GM21515 (cell line): Measurements from ENCODE around the gene RPL35.

ENCODE experiments used
- ATAC-seq: cut with Tn5 transposase; IDR thresholded peaks from one replicate; pipeline ENCODE4 v1.9.1; 2021; ENCODE audit not compliant: unreplicated experiment

RPL35 gene

DNA sequence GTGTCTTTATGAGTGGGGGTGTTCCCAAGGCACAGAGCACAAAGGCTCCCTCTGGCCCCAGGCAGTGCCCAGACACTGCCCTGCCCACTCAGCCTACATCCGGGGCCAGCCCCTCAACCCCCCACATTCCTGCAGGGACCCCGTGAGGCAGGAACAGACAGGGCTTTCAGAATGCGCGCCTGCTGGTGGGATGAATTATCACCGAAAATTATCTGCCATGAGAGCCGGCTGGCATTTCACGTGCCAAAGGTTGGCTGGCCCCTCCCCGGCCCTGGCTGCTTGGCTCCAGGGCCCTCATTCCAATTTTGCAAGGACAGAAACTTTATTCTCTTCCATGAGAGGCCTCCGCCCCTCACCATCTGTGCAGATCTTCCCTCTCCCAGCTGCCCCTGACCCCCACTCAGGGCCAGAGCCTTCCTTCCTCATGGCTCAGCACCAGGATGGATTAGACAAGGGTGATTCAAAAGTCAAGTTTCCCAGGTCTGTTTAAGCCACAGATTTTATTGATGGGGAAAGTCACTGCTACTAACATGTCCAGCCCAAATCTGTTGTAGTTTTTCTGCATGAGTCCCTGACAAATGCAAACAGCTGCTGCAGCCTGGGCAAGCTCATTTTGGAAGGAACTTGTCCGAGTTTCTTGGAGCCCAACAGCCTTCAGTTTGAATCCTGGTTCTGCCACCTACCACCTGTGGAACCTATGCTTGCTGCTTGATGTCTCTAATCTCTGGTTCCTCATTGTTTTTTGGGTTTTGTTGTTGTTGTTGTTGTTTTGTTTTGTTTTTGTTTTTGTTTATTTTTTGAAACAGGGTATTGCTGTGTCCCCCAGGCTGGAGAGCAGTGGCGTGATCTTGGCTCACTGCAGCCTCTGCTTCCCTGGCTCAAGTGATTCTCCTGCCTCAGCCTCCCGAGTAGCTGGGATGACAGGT is 40.8 kb downstream of the RPL35 start:
- no peak for ATAC-seq

DNA sequence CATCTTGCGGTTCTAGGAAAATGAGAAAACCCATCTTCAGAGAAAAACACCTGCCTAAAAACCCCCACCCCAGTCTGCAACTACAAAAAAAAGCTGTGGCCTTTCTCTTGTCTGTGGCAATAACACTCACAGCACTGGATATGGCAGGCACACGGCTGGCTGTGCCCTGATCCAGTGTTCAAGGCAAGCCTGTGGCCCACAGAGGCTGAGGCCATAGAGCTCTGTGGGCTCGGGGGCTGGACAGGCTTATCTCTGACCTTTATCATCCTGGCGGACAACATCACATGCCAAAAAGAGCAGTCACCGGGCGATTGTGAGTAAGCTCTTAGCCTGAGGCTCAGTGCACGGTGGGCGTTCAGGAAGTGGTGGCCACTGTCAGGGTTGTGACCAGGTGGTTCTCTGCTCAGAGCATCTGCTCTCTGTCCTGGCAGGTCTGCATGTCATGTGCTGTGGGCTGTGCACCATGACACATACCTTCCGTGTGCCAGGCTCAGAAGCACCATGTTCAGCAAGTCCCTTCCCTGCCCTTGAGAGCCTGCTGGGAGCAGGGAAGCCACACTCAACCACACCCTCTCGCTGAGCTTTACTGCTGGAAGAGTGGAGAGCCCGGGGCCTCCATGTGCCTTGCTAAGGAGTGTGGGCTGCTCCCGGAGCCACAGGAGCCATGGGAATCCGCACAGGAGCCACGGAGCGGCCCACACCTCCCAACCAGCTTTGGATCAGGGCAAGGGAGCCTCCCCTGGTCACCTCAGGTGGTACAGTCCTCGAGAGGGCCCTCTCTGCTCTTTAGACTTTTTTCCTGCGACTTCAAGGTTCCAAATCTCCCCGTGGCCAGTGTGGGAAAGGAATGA is 43.1 kb downstream of the RPL35 start:
- no peak for ATAC-seq

DNA sequence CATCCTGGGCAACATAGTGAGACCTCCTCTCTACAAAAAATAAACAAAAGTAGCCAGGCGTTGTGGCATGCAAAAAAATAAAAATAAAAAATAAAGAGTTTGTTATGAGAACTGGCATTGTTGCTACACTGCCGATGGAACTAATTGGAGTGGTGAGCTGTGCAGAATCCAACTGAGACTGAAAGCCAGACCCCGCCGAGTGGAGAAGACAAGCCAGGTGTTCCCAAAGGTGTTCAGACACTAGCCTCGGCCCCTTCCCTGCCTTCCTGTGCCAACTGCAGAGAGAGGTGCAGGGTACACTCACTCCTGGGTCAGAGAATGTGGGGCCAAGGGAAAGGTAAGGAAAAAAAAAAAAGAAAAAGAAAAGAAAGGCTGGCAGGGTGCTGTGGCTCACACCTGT is 46.2 kb downstream of the RPL35 start:
- no peak for ATAC-seq

GRCh38 chr9:124814164-124814535 is 47.6 kb downstream of the RPL35 start:
- no peak for ATAC-seq

DNA sequence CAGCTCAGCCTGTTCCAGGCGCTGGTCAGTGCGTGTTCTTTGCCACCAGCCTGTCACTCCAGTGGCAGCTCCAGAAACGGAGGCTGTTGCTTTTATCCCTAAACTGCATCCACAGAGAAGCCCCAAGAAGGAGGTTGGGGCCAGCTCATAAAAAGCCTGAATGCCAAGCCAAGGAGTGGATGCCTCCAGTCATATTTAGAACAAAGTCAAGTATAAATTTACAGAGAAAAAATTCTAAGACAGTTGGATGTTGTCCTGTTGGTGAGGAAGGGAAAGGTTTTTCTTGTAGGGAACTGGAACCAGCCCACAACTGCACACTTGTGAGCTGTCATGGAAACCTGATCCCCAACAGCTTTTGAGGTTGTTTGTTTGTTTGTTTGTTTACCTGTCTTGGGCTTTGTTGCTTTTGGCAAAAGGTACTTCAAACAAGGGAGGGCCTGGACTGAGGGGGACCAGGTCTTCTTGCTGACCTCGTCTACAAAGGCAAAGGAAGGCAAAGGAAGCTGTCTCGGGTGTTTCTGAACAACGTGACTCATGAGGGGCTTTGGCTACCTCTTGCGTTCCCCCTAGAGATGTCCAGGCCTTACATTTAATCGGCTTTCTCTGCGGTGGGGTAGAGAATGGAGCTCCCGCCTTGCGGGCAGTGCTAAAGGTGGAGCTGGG is 48.1 kb downstream of the RPL35 start:
- ATAC-seq, result no peak

- no peak for ATAC-seq
Measured at GRCh38 chr9:124813041-124813440, 48.7 kb downstream of the RPL35 start.

- no peak for ATAC-seq
Measured at GRCh38 chr9:124812441-124812876, 49.3 kb downstream of the RPL35 start.

- no peak for ATAC-seq
Measured at GRCh38 chr9:124810663-124811355, 50.9 kb downstream of the RPL35 start.

DNA sequence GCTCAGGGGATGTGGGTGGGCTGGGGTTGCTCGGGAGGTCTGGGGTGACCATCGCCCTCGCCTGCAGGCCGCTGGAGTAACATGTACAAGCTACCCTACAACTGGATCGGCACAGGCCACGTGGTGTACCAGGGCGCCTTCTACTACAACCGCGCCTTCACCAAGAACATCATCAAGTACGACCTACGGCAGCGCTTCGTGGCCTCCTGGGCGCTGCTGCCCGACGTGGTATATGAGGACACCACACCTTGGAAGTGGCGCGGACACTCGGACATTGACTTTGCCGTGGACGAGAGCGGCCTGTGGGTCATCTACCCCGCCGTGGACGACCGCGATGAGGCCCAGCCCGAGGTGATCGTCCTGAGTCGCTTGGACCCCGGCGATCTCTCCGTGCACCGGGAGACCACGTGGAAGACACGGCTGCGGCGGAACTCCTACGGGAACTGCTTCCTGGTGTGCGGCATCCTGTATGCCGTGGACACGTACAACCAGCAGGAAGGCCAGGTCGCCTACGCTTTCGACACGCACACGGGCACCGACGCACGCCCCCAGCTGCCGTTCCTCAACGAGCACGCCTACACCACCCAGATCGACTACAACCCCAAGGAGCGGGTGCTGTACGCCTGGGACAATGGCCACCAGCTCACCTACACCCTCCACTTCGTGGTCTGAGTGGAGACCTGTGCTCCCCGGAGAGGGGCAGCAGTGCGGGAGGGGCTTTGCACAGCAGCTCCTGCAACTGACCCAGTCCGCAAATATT is 51.8 kb downstream of the RPL35 start:
- ATAC-seq, result no peak

- ATAC-seq, result no peak
Measured at GRCh38 chr9:124809211-124809610, 52.5 kb downstream of the RPL35 start.

GRCh38 chr9:124808246-124808956 is 53.4 kb downstream of the RPL35 start:
- ATAC-seq, result no peak
